GM19193 (cell line): ENCODE results near the gene GRIN3B.

ENCODE experiments used
- POLR2A ChIP-seq: IDR thresholded peaks from 4 replicates; pipeline ENCODE4 v1.6.1; 2011; ENCODE audit not compliant: insufficient read depth, insufficient read length; ENCODE audit errors: extremely low read depth

The GRIN3B gene

DNA sequence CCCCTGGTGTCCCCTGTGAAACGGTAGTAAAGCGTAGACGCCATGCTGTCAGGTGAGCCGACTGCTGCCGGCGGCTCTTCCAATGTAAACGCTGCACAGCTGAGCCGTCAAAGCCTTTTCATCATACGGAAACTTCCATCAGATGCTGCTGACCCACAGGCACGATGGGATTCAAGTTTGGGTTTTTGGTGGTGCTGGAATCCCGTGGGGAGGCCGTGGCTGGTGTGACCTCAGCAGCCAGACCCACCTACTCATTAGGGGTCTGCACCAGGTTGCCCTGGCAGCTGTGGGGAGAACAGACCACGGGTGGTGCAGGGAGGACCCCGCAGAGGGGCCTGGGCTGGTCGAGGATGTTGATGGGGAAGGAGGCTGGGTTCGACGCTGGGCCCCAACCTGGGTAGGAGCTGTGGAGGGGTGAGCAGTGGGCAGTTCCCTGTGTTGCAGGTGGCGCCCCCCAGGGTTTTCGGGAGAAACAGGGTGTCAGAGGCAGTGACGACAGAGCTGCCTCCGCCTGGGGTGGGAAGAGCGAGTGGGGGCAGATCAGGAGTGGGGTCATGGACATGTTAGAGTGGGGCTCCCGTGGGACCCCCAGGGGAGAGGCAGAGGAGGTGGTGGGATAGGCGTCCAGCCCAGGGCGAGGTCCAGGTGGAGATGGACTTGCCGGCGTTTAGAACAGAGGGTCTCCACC lies 6.6 kb downstream of the GRIN3B start:
- TF ChIP-seq POLR2A = no peak

DNA sequence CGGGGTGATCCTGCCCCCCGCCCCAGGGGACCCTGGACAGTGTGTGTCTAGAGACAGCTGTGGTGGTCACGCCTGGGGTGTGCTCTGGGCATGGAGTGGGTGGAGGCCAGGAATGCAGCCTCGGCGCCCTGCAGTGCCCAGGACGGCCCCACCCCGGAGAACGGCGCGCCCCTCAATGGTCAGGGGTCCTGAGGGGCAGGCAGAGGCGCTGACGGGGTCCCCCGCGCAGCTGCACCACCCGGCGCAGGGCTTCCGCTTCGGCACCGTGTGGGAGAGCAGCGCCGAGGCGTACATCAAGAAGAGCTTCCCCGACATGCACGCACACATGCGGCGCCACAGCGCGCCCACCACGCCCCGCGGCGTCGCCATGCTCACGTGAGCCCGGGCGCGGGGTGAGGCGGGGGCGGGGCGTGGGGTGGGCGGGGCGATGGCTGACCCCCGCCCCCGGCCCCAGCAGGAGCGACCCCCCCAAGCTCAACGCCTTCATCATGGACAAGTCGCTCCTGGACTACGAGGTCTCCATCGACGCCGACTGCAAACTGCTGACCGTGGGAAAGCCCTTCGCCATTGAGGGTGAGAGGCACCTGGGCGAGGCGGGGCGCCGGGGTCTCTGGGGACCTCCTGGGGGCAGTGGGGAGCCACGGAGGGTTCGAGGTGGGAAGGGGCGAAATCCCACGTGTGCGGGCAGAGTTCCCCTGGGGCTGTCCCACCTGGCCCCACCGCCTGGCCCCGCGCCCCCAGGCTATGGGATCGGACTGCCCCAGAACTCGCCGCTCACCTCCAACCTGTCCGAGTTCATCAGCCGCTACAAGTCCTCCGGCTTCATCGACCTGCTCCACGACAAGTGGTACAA lies 7.4 kb downstream of the GRIN3B start:
- no peak for TF ChIP-seq POLR2A

GRCh38 chr19:1008268-1009040 lies 8.2 kb downstream of the GRIN3B start:
- no peak for TF ChIP-seq POLR2A

DNA sequence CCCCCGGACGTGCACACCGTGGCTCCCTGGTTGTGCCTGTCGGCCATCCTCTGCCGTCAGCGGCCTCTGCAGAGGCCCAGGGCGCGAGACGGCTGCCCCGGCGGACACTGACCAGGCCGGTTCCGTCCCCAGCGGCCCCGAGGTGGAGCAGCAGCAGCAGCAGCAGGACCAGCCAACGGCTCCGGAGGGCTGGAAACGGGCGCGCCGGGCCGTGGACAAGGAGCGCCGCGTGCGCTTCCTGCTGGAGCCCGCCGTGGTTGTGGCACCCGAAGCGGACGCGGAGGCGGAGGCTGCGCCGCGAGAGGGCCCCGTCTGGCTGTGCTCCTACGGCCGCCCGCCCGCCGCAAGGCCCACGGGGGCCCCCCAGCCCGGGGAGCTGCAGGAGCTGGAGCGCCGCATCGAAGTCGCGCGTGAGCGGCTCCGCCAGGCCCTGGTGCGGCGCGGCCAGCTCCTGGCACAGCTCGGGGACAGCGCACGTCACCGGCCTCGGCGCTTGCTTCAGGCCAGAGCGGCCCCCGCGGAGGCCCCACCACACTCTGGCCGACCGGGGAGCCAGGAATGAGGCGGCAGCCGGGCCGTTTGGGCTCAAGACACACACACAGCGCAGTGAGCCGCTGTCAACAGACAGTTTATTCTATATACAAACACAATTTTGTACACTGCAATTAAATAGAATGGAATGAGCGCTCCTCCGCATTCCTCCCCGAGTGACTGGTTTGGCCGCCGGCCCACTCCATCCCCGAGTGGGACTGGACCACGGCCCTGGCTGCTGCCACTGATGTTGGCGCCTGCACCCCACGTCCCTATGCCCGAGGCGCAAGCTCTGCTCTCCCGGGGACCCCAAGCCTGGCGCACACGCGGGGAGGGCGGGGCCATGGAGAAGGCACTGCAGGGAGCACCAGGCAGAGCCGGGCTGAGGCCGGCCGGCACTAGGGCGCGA lies 9.1 kb downstream of the GRIN3B start:
- TF ChIP-seq POLR2A = no peak

DNA sequence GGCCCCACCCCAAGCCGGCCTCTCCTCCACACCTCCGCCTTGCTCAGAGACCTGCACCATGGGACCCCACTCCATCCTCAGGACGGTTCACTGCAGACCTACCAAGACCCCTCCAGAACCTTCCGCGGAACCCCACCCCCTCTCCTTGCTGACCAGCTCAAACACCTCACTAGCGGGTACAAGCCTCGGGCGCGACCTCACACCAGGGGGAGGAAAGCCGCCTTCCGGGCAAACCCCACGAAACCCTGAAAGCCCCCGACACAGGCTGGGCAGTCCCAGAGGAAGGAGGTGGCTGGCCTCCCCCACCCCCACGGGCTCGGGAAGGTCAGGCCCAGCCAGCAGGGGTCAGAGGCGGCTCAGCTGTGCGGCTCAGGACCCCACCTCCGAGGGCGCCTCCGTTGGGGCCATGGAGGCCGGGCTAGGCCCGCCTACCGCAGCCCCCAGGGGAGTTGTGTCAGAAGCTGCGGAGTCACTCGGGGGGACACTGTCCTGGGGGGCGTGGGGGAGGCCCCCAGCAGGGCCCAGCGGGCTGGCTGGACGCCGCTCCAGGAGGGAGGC lies 9.8 kb downstream of the GRIN3B start:
- TF ChIP-seq POLR2A = no peak

- TF ChIP-seq POLR2A = no peak
Measured at GRCh38 chr19:1010586-1011510, 10.6 kb downstream of the GRIN3B start.

- TF ChIP-seq POLR2A = no peak
Measured at GRCh38 chr19:1011831-1012333, 11.7 kb downstream of the GRIN3B start.

- TF ChIP-seq POLR2A = no peak
Measured at GRCh38 chr19:1012334-1012733, 12.1 kb downstream of the GRIN3B start.

- no peak for TF ChIP-seq POLR2A
Measured at GRCh38 chr19:1013218-1013617, 13.0 kb downstream of the GRIN3B start.

DNA sequence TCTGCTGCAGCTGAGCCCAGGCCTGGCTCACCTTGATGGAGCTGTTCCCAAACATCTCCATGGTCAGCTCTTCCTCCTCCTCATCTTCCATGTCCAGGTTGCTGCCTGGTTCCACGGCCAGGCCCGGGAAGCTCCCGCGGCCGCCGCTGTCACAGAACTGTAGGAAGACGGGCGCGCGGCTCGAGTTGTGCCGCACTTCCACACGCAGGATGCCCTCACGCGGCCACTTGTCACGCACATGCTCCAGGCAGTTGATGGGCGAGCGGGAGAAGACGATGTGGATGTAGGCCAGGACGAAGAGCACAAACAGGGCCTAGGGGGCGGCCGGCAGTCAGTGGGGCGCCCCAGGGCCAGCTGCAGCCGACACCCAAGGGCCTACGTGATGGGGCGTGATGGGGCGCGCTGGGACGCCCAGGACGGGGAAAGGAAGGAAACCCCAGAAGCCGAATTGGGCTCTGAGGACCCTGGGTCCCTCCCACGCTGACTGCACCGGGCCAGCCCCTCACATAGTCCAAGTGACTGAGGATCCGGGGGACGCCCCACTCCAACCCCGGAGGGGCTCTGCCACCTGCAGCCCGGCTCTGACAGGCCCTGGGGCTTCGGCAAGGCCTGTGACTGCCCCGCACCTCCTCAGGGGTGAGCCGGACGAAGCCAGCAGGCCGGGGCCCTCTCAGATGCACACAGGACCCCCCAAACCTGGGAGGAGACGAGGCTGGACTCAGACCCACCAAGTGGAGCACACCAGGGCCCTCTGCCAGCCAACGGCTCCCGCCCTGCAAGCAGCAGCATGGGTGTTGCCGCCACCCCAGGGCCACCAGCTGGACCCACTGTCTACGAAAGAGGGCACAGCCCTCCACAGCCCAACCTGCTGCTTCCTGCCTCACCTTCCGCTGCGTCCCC lies 14.2 kb downstream of the GRIN3B start:
- TF ChIP-seq POLR2A = no peak

GRCh38 chr19:1015061-1015781 lies 15.0 kb downstream of the GRIN3B start:
- no peak for TF ChIP-seq POLR2A
